ENCODE measurements around the gene CLTA. TPM values are rescaled to one million over a fixed set of nuclear protein-coding genes. Genes with fewer than 3 reads are reported as not detected.

The CLTA gene
- total and polyA plus RNA-seq, 7 experiments from 2014 or later: 32.2 to 140 (median 72.0) TPM

DNA sequence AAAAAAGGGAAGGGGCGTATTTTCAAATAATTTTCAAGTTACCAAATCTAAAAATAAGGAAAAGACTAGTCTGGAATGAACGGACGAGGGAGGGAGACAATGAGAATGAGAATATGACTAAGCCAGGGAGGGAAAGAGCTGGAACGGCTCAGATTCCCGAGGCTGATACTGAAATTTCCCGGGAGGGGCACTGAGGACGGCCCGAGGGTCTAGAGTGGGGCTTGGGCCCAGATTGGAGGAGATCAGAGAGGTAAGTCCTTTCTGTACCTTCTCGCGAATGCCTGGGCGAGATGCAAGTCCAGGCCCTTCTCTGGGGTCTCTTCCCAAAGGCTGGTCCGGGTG, 24.9 kb upstream of the CLTA start:
- peaks cover 4 to 22% (median 7%) of the 10 kb centered on the region in 7 donors for H3K4me1 Mint-ChIP-seq
- Histone ChIP-seq H3K4me1 (ENCODE audit: control insufficient read depth in 2 of 2, insufficient read depth in 2 of 2, low read length in 2 of 2) (peaks cover 0 to 3% of the 10 kb centered on the region in 2 donors), H3K9me3 (ENCODE audit: control insufficient read depth in 2 of 3, low read length in 3 of 3) (no peaks in the 10 kb centered on the region), H3K36me3 (ENCODE audit: control insufficient read depth in 2 of 3, insufficient read depth in 3 of 3, low read length in 3 of 3) (no peaks in the 10 kb centered on the region), H3K27ac (ENCODE audit: low read depth, low read length) (no peak overlapping the region), H3K4me3 (ENCODE audit: low read length) (no peak overlapping the region), H3K27me3 (ENCODE audit: control insufficient read depth in 2 of 2, insufficient read depth in 2 of 2, low read length in 2 of 2) (no peaks in the 10 kb centered on the region)
- DNase-seq (no peak), ATAC-seq (no peak)
- H3K9me3 Mint-ChIP-seq: no peaks in the 10 kb centered on the region
- peak overlapping the region in 1 of 9 donors; percentile 85 for H3K27ac Mint-ChIP-seq
- H3K27me3 Mint-ChIP-seq: peaks cover 0 to 14% (median 0%) of the 10 kb centered on the region in 5 donors
- H3K36me3 Mint-ChIP-seq: peaks cover 0 to 12% (median 5%) of the 10 kb centered on the region in 5 donors
- POLR2A ChIA-PET: interaction anchor here (0.8 to 1.5 kb wide), 2 partner anchors 26 to 29 kb away, joined by 3 read pairs; partner anchors contain the start of gene GLIPR2
- intact Hi-C loops (cut with micrococcal nuclease): loop anchor here (1.0 to 5.0 kb wide), 9 partner anchors 13 to 210 kb away; partner anchors contain the start of genes GLIPR2 (in 2 of the 2), CLTA (in 1 of the 2) and RECK (in 1 of the 2)
- CTCF ChIA-PET: interaction anchor here (0.7 to 9.8 kb wide), 6 partner anchors 21 to 85 kb away, joined by 3 to 270 read pairs (median 4); partner anchors contain the start of gene GLIPR2
- peak overlapping the region in 4 of 10 donors; percentile 18 to 65 (median 40) for H3K4me3 Mint-ChIP-seq

DNA sequence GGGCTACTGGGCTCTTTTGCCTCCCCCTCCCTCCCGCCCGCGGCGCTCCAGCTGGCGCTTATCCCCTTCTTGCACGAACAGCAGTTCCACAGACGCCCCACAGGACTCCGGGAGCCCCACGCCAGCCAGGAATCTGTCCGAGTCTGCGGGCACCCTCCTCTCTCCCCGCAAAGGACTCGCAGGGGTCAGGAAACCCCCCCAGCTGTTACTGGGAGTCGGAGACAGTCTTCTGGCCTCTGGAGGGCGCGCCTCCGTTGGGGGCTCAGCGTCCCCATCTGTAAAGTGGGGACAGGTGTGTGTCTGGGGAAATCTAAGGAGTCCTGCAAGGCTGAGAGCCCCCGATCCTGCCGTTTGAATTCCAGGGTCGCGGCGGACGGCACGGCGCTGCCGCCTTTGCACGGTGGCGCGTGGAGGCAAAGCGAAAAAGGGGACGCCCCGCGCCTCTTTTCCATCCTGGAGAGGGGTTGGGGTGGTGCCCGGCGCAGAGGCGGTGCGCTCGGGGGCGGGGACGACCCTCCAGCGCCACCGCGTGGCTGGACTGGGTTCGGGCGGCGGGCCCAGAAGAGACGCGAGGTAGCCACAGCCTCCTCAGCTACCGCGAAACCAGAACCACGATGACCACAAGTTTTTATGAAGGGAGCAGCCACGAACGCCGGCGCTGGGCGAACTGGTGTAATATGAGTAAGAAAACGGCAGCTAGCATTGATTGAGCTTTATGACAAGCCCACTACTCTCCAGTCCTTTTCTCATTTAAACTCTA, 24.4 kb upstream of the CLTA start:
- H3K9me3 Mint-ChIP-seq: no peaks in the 10 kb centered on the region
- H3K9me3 ChIP-seq (ENCODE audit: control insufficient read depth in 2 of 3, low read length in 3 of 3): no peaks in the 10 kb centered on the region
- peak overlapping the region; percentile 64 for H3K4me3 ChIP-seq (ENCODE audit: low read length)
- peak; percentile 57 to 92 (median 76) for DNase-seq
- H3K27me3 ChIP-seq (ENCODE audit: control insufficient read depth in 2 of 2, insufficient read depth in 2 of 2, low read length in 2 of 2): no peaks in the 10 kb centered on the region
- ChIA-PET CTCF (interaction anchor here (0.5 to 9.8 kb wide), 21 partner anchors 10 to 1648 kb away, joined by 3 to 270 read pairs (median 4); partner anchors contain the start of genes CLTA and GLIPR2), POLR2A (interaction anchor here (0.8 to 1.1 kb wide), 2 partner anchors 30 to 63 kb away, joined by 3 to 6 read pairs; partner anchors contain the start of gene GLIPR2)
- H3K4me1 ChIP-seq (ENCODE audit: control insufficient read depth in 2 of 2, insufficient read depth in 2 of 2, low read length in 2 of 2): peaks cover 0 to 3% of the 10 kb centered on the region in 2 donors
- peak overlapping the region; percentile 47 to 69 (median 56) for H3K27ac Mint-ChIP-seq
- ATAC-seq: peak; percentile 99
- H3K27ac ChIP-seq (ENCODE audit: low read depth, low read length): no peak overlapping the region
- peaks cover 2 to 17% (median 6%) of the 10 kb centered on the region in 7 donors for H3K4me1 Mint-ChIP-seq
- H3K36me3 ChIP-seq (ENCODE audit: control insufficient read depth in 2 of 3, insufficient read depth in 3 of 3, low read length in 3 of 3): no peaks in the 10 kb centered on the region
- intact Hi-C loops (cut with micrococcal nuclease): loop anchor here (1.0 to 5.0 kb wide), 9 partner anchors 14 to 211 kb away; partner anchors contain the start of genes GLIPR2 (in 2 of the 2), CLTA (in 1 of the 2) and RECK (in 1 of the 2)
- peaks cover 0 to 14% (median 0%) of the 10 kb centered on the region in 5 donors for H3K27me3 Mint-ChIP-seq
- H3K36me3 Mint-ChIP-seq: peaks cover 0 to 9% (median 4%) of the 10 kb centered on the region in 5 donors
- H3K4me3 Mint-ChIP-seq: peak overlapping the region; percentile 60 to 78 (median 70)

DNA sequence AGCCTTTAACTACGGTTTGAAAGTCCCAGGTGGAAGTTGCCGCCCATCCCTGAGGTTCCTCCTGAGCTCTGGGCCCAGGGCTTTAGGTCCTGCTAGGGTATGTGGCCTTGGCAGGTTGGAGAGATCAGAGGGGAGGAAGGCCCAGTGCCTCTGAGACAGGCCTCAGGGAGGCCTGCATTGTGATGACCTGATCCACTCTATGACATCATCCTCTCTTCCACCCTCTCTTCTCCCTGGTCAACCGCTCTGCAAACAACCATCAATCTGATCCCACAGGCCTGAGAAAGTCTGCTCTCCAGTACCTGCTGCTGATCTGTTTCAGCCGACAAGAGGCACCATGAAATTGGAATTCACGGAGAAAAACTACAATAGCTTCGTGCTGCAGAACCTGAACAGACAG, 21.6 kb upstream of the CLTA start, which contains the start of gene CCIN:
CCIN (plus strand) TSS at position 223 of the 400 bp plus-strand sequence; CDS start at position 338, 115 bp downstream.
- peaks cover 0 to 16% (median 0%) of the 10 kb centered on the region in 5 donors for H3K27me3 Mint-ChIP-seq
- no peaks in the 10 kb centered on the region for H3K36me3 ChIP-seq (ENCODE audit: control insufficient read depth in 2 of 3, insufficient read depth in 3 of 3, low read length in 3 of 3)
- intact Hi-C loops (cut with micrococcal nuclease): loop anchor here in 1 of 2 donors (5.0 kb wide), 2 partner anchors 47 to 132 kb away; partner anchors contain the start of gene RECK
- no peaks in the 10 kb centered on the region for H3K9me3 ChIP-seq (ENCODE audit: control insufficient read depth in 2 of 3, low read length in 3 of 3)
- CTCF ChIA-PET: interaction anchor here (0.9 to 9.8 kb wide), 5 partner anchors 17 to 76 kb away, joined by 3 to 270 read pairs (median 4); no protein-coding TSS in a partner anchor
- peak within 1 kb of the TSS in 1 of 10 donors; percentile 22 for H3K4me3 Mint-ChIP-seq
- H3K4me3 ChIP-seq (ENCODE audit: low read length): no peak within 1 kb of the TSS
- POLR2A ChIA-PET: interaction anchor here (1.2 kb wide), 1 partner anchor 17 kb away, joined by 3 read pairs; no protein-coding TSS in a partner anchor
- H3K27me3 ChIP-seq (ENCODE audit: control insufficient read depth in 2 of 2, insufficient read depth in 2 of 2, low read length in 2 of 2): no peaks in the 10 kb centered on the region
- DNase-seq (no peak), ATAC-seq (no peak)
- H3K36me3 Mint-ChIP-seq: no peaks in the 10 kb centered on the region
- no peak within 1 kb of the TSS for H3K27ac ChIP-seq (ENCODE audit: low read depth, low read length)
- H3K4me1 Mint-ChIP-seq: peaks cover 0 to 10% (median 6%) of the 10 kb centered on the region in 7 donors
- no peak within 1 kb of the TSS for H3K27ac Mint-ChIP-seq
- peaks cover 0 to 3% of the 10 kb centered on the region in 2 donors for H3K4me1 ChIP-seq (ENCODE audit: control insufficient read depth in 2 of 2, insufficient read depth in 2 of 2, low read length in 2 of 2)
- H3K9me3 Mint-ChIP-seq: no peaks in the 10 kb centered on the region

DNA sequence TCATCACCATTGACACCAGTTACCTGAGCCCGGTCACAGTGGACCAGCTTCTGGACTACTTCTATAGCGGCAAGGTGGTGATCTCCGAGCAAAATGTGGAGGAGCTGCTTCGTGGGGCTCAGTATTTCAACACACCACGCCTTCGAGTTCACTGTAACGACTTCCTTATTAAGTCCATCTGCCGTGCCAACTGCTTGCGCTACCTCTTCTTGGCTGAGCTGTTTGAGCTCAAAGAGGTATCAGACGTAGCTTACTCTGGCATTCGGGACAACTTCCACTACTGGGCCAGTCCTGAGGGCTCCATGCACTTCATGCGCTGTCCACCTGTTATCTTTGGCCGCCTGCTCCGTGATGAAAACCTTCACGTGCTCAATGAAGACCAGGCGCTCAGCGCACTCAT, 21.0 kb upstream of the CLTA start:
- Mint-ChIP-seq H3K27ac (no peak overlapping the region), H3K36me3 (no peaks in the 10 kb centered on the region), H3K27me3 (peaks cover 0 to 16% (median 0%) of the 10 kb centered on the region in 5 donors), H3K4me3 (no peak overlapping the region), H3K4me1 (peaks cover 0 to 8% (median 6%) of the 10 kb centered on the region in 7 donors), H3K9me3 (no peaks in the 10 kb centered on the region)
- DNase-seq (no peak), ATAC-seq (no peak)
- Histone ChIP-seq H3K4me3 (ENCODE audit: low read length) (no peak overlapping the region), H3K4me1 (ENCODE audit: control insufficient read depth in 2 of 2, insufficient read depth in 2 of 2, low read length in 2 of 2) (peaks cover 0 to 3% of the 10 kb centered on the region in 2 donors), H3K27ac (ENCODE audit: low read depth, low read length) (no peak overlapping the region), H3K27me3 (ENCODE audit: control insufficient read depth in 2 of 2, insufficient read depth in 2 of 2, low read length in 2 of 2) (no peaks in the 10 kb centered on the region), H3K9me3 (ENCODE audit: control insufficient read depth in 2 of 3, low read length in 3 of 3) (no peaks in the 10 kb centered on the region), H3K36me3 (ENCODE audit: control insufficient read depth in 2 of 3, insufficient read depth in 3 of 3, low read length in 3 of 3) (no peaks in the 10 kb centered on the region)
- POLR2A ChIA-PET: interaction anchor here (0.6 to 1.2 kb wide), 2 partner anchors 18 to 25 kb away, joined by 3 read pairs; no protein-coding TSS in a partner anchor
- CTCF ChIA-PET: interaction anchor here (1.4 to 9.8 kb wide), 3 partner anchors 18 to 67 kb away, joined by 3 to 270 read pairs (median 4); no protein-coding TSS in a partner anchor
- intact Hi-C loops (cut with micrococcal nuclease): loop anchor here in 1 of 2 donors (5.0 kb wide), 2 partner anchors 47 to 132 kb away; partner anchors contain the start of gene RECK

DNA sequence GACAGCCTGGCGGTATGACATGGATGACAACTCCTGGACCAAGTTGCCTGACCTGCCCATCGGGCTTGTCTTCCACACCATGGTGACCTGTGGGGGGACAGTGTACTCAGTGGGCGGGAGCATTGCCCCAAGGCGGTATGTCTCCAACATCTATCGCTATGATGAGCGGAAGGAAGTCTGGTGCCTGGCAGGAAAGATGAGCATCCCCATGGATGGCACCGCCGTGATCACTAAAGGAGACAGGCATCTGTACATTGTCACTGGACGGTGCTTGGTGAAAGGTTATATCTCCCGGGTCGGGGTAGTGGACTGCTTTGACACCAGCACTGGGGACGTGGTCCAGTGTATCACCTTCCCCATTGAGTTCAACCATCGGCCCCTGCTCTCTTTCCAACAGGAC, 20.2 kb upstream of the CLTA start:
- intact Hi-C loops (cut with micrococcal nuclease): no loop called here
- Mint-ChIP-seq H3K4me3 (no peak overlapping the region), H3K9me3 (no peaks in the 10 kb centered on the region), H3K4me1 (peaks cover 0 to 8% (median 5%) of the 10 kb centered on the region in 7 donors), H3K27ac (no peak overlapping the region), H3K27me3 (peaks cover 0 to 12% (median 0%) of the 10 kb centered on the region in 5 donors), H3K36me3 (no peaks in the 10 kb centered on the region)
- no peak for ATAC-seq
- Histone ChIP-seq H3K27me3 (ENCODE audit: control insufficient read depth in 2 of 2, insufficient read depth in 2 of 2, low read length in 2 of 2) (no peaks in the 10 kb centered on the region), H3K4me3 (ENCODE audit: low read length) (no peak overlapping the region), H3K9me3 (ENCODE audit: control insufficient read depth in 2 of 3, low read length in 3 of 3) (no peaks in the 10 kb centered on the region), H3K36me3 (ENCODE audit: control insufficient read depth in 2 of 3, insufficient read depth in 3 of 3, low read length in 3 of 3) (no peaks in the 10 kb centered on the region), H3K27ac (ENCODE audit: low read depth, low read length) (no peak overlapping the region), H3K4me1 (ENCODE audit: control insufficient read depth in 2 of 2, insufficient read depth in 2 of 2, low read length in 2 of 2) (peaks cover 0 to 3% of the 10 kb centered on the region in 2 donors)
- DNase-seq: no peak
- POLR2A ChIA-PET: no interaction called here
- CTCF ChIA-PET: interaction anchor here (2.3 to 9.8 kb wide), 2 partner anchors 19 to 68 kb away, joined by 4 to 270 read pairs; no protein-coding TSS in a partner anchor

DNA sequence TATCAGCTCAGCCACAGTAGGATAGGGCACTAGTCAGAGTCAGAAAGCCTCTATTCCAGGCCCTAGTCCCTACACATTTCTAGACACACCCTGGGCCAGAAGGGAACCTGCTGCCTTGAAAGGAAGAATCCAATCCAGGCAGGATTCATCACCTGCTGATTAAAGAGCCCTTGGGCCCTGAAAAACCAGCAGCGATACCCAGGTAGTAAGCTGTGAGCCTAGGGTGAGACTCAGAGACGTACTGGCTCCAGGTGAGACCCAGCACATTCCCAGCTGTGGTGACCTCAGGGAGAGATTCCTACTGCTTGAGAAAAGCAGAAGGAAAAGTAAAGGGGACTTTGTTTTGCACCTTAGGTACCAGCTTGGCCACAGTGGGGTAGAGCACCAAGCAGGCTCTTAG, 16.9 kb upstream of the CLTA start:
- H3K27ac ChIP-seq (ENCODE audit: low read depth, low read length): no peak overlapping the region
- no peaks in the 10 kb centered on the region for H3K9me3 Mint-ChIP-seq
- peaks cover 0 to 5% (median 0%) of the 10 kb centered on the region in 7 donors for H3K4me1 Mint-ChIP-seq
- POLR2A ChIA-PET: interaction anchor here (0.6 kb wide), 1 partner anchor 403 kb away, joined by 6 read pairs; no protein-coding TSS in a partner anchor
- H3K36me3 ChIP-seq (ENCODE audit: control insufficient read depth in 2 of 3, insufficient read depth in 3 of 3, low read length in 3 of 3): no peaks in the 10 kb centered on the region
- H3K27me3 Mint-ChIP-seq: peaks cover 0 to 9% (median 0%) of the 10 kb centered on the region in 5 donors
- CTCF ChIA-PET: interaction anchor here (0.6 kb wide), 1 partner anchor 71 kb away, joined by 4 read pairs; no protein-coding TSS in a partner anchor
- DNase-seq (no peak), ATAC-seq (no peak)
- no peak overlapping the region for H3K4me3 Mint-ChIP-seq
- no peak overlapping the region for H3K4me3 ChIP-seq (ENCODE audit: low read length)
- H3K4me1 ChIP-seq (ENCODE audit: control insufficient read depth in 2 of 2, insufficient read depth in 2 of 2, low read length in 2 of 2): no peaks in the 10 kb centered on the region
- H3K27ac Mint-ChIP-seq: no peak overlapping the region
- no peaks in the 10 kb centered on the region for H3K27me3 ChIP-seq (ENCODE audit: control insufficient read depth in 2 of 2, insufficient read depth in 2 of 2, low read length in 2 of 2)
- intact Hi-C loops (cut with micrococcal nuclease): no loop called here
- H3K36me3 Mint-ChIP-seq: no peaks in the 10 kb centered on the region
- H3K9me3 ChIP-seq (ENCODE audit: control insufficient read depth in 2 of 3, low read length in 3 of 3): no peaks in the 10 kb centered on the region
